ENCODE data around the gene SPSB3.

The SPSB3 gene

DNA sequence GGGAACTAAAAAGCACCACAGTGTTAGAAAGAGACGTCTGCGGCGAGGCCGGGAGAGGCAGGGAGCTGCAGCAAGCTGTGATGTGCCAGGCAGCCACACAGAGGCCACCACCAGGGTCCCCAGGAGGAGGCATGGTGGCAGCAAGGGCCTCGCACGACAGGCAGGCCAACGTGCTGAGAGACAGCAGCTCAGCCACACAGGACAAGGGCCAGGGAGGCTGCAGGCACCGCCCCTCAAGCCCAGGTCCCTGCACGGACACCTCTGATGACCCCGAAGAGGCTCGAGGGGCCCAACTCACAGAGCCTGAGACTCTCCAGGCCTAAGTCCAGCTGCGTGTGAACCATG, 38.5 kb upstream of the SPSB3 start:
- ATAC-seq, result no peak
- no peak for TF ChIP-seq PPARA (CRISPR knock-in tag; IDR thresholded peaks at IDR 0.05; ENCODE audit: borderline replicate concordance)
- TF ChIP-seq ISL1 (CRISPR knock-in tag; IDR thresholded peaks at IDR 0.05), result no peak
- TF ChIP-seq TCF4 (CRISPR knock-in tag; IDR thresholded peaks at IDR 0.05; ENCODE audit: borderline replicate concordance), result no peak
- TF ChIP-seq ZC3H10 (CRISPR knock-in tag; IDR thresholded peaks at IDR 0.05), result no peak
- no peak for TF ChIP-seq ESRRG (CRISPR knock-in tag; IDR thresholded peaks at IDR 0.05)
- TF ChIP-seq, protein P1, sequence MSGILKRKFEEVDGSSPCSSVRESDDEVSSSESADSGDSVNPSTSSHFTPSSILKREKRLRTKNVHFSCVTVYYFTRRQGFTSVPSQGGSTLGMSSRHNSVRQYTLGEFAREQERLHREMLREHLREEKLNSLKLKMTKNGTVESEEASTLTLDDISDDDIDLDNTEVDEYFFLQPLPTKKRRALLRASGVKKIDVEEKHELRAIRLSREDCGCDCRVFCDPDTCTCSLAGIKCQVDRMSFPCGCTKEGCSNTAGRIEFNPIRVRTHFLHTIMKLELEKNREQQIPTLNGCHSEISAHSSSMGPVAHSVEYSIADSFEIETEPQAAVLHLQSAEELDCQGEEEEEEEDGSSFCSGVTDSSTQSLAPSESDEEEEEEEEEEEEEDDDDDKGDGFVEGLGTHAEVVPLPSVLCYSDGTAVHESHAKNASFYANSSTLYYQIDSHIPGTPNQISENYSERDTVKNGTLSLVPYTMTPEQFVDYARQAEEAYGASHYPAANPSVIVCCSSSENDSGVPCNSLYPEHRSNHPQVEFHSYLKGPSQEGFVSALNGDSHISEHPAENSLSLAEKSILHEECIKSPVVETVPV (CRISPR knock-in tag; IDR thresholded peaks at IDR 0.05), result no peak
- TF ChIP-seq, protein P2, sequence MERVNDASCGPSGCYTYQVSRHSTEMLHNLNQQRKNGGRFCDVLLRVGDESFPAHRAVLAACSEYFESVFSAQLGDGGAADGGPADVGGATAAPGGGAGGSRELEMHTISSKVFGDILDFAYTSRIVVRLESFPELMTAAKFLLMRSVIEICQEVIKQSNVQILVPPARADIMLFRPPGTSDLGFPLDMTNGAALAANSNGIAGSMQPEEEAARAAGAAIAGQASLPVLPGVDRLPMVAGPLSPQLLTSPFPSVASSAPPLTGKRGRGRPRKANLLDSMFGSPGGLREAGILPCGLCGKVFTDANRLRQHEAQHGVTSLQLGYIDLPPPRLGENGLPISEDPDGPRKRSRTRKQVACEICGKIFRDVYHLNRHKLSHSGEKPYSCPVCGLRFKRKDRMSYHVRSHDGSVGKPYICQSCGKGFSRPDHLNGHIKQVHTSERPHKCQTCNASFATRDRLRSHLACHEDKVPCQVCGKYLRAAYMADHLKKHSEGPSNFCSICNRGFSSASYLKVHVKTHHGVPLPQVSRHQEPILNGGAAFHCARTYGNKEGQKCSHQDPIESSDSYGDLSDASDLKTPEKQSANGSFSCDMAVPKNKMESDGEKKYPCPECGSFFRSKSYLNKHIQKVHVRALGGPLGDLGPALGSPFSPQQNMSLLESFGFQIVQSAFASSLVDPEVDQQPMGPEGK (CRISPR knock-in tag; IDR thresholded peaks at IDR 0.05; ENCODE audit: borderline replicate concordance), result no peak
- TF ChIP-seq BACH2 (CRISPR knock-in tag; IDR thresholded peaks at IDR 0.05; ENCODE audit: borderline replicate concordance), result no peak
- TF ChIP-seq TOX (CRISPR knock-in tag; IDR thresholded peaks at IDR 0.05; ENCODE audit: borderline replicate concordance), result no peak
- TF ChIP-seq ZFP3 (CRISPR knock-in tag; IDR thresholded peaks at IDR 0.05), result no peak

DNA sequence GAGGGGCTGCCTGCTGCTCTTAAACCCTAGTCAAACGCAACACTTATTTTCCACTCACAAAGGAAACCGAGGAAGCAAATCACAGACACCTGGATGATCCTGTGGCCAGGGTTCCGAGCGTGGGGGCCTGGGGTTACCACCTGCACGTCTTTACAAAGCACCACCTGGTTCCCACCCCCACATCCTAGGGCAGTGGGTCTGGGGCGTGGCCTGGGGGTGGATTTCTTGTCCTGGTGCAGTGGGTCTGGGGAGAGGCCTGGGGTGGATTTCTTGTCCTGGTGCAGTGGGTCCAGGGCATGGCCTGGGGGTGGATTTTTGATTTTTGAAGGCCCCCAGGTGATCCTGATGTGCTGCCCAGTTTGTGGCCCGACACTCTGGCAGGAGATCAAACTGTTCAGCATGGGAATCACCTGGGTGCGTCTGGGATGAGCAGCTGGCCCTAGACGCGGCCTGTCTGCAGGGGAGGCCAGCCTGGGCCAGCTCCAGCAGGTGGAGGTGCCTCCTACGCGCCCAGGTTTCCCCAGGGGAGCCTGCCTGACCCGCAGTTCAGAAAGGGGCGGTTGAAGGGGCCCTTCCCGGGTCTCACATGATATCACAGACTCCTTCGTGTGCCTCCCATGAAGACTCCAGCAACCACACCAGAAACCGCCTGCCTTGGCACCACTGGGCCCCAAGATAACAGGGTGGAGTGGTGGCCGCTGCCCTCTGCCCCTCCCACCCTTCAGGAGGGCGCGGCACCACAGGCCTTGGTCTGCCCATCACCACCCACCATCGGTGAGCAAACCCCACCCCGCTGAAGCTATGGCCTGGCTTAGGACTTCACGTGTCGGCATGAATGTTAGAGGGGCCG, 38.0 kb upstream of the SPSB3 start:
- ATAC-seq, result no peak
- TF ChIP-seq SNAI2 (CRISPR knock-in tag; IDR thresholded peaks at IDR 0.05) (no peak), ZFP3 (CRISPR knock-in tag; IDR thresholded peaks at IDR 0.05) (no peak), ZC3H10 (CRISPR knock-in tag; IDR thresholded peaks at IDR 0.05) (no peak), OSR1 (CRISPR knock-in tag; IDR thresholded peaks at IDR 0.05) (no peak), BACH2 (CRISPR knock-in tag; IDR thresholded peaks at IDR 0.05; ENCODE audit: borderline replicate concordance) (no peak), ZNF8 (CRISPR knock-in tag; IDR thresholded peaks at IDR 0.05) (no peak), ZNF565 (CRISPR knock-in tag; conservative IDR thresholded peaks at IDR 0.05; ENCODE audit: low read depth) (no peak), ZNF70 (CRISPR knock-in tag; IDR thresholded peaks at IDR 0.05) (no peak), ISL1 (CRISPR knock-in tag; IDR thresholded peaks at IDR 0.05) (no peak)
- TF ChIP-seq, protein P3, sequence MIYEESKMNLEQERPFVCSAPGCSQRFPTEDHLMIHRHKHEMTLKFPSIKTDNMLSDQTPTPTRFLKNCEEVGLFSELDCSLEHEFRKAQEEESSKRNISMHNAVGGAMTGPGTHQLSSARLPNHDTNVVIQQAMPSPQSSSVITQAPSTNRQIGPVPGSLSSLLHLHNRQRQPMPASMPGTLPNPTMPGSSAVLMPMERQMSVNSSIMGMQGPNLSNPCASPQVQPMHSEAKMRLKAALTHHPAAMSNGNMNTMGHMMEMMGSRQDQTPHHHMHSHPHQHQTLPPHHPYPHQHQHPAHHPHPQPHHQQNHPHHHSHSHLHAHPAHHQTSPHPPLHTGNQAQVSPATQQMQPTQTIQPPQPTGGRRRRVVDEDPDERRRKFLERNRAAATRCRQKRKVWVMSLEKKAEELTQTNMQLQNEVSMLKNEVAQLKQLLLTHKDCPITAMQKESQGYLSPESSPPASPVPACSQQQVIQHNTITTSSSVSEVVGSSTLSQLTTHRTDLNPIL (CRISPR knock-in tag; IDR thresholded peaks at IDR 0.05; ENCODE audit: low read depth), result no peak

- TF ChIP-seq ZFP30 (CRISPR knock-in tag; IDR thresholded peaks at IDR 0.05) (no peak), PPARA (CRISPR knock-in tag; IDR thresholded peaks at IDR 0.05; ENCODE audit: borderline replicate concordance) (no peak), ESRRG (CRISPR knock-in tag; IDR thresholded peaks at IDR 0.05) (no peak), GLIS3 (CRISPR knock-in tag; IDR thresholded peaks at IDR 0.05) (no peak), OSR1 (CRISPR knock-in tag; IDR thresholded peaks at IDR 0.05) (no peak), RARB (CRISPR knock-in tag; IDR thresholded peaks at IDR 0.05) (no peak), ARNTL (CRISPR knock-in tag; IDR thresholded peaks at IDR 0.05; ENCODE audit: borderline replicate concordance, low read depth) (no peak), ISL1 (CRISPR knock-in tag; IDR thresholded peaks at IDR 0.05) (no peak), TOX (CRISPR knock-in tag; IDR thresholded peaks at IDR 0.05; ENCODE audit: borderline replicate concordance) (no peak), TCF4 (CRISPR knock-in tag; IDR thresholded peaks at IDR 0.05; ENCODE audit: borderline replicate concordance) (no peak), ZC3H10 (CRISPR knock-in tag; IDR thresholded peaks at IDR 0.05) (no peak), BACH2 (CRISPR knock-in tag; IDR thresholded peaks at IDR 0.05; ENCODE audit: borderline replicate concordance) (no peak), ZNF8 (CRISPR knock-in tag; IDR thresholded peaks at IDR 0.05) (no peak), ZFP3 (CRISPR knock-in tag; IDR thresholded peaks at IDR 0.05) (no peak), CSDC2 (CRISPR knock-in tag; IDR thresholded peaks at IDR 0.05) (no peak), ZNF565 (CRISPR knock-in tag; conservative IDR thresholded peaks at IDR 0.05; ENCODE audit: low read depth) (no peak)
- TF ChIP-seq, protein P1 (CRISPR knock-in tag; IDR thresholded peaks at IDR 0.05), result no peak
- TF ChIP-seq, protein P4, sequence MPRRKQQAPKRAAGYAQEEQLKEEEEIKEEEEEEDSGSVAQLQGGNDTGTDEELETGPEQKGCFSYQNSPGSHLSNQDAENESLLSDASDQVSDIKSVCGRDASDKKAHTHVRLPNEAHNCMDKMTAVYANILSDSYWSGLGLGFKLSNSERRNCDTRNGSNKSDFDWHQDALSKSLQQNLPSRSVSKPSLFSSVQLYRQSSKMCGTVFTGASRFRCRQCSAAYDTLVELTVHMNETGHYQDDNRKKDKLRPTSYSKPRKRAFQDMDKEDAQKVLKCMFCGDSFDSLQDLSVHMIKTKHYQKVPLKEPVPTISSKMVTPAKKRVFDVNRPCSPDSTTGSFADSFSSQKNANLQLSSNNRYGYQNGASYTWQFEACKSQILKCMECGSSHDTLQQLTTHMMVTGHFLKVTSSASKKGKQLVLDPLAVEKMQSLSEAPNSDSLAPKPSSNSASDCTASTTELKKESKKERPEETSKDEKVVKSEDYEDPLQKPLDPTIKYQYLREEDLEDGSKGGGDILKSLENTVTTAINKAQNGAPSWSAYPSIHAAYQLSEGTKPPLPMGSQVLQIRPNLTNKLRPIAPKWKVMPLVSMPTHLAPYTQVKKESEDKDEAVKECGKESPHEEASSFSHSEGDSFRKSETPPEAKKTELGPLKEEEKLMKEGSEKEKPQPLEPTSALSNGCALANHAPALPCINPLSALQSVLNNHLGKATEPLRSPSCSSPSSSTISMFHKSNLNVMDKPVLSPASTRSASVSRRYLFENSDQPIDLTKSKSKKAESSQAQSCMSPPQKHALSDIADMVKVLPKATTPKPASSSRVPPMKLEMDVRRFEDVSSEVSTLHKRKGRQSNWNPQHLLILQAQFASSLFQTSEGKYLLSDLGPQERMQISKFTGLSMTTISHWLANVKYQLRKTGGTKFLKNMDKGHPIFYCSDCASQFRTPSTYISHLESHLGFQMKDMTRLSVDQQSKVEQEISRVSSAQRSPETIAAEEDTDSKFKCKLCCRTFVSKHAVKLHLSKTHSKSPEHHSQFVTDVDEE (CRISPR knock-in tag; IDR thresholded peaks at IDR 0.05), result no peak
- TF ChIP-seq, protein P5, sequence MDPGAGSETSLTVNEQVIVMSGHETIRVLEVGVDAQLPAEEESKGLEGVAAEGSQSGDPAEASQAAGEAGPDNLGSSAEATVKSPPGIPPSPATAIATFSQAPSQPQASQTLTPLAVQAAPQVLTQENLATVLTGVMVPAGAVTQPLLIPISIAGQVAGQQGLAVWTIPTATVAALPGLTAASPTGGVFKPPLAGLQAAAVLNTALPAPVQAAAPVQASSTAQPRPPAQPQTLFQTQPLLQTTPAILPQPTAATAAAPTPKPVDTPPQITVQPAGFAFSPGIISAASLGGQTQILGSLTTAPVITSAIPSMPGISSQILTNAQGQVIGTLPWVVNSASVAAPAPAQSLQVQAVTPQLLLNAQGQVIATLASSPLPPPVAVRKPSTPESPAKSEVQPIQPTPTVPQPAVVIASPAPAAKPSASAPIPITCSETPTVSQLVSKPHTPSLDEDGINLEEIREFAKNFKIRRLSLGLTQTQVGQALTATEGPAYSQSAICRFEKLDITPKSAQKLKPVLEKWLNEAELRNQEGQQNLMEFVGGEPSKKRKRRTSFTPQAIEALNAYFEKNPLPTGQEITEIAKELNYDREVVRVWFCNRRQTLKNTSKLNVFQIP (CRISPR knock-in tag; IDR thresholded peaks at IDR 0.05; ENCODE audit: borderline replicate concordance, low read depth), result no peak
- TF ChIP-seq, protein P2 (CRISPR knock-in tag; IDR thresholded peaks at IDR 0.05; ENCODE audit: borderline replicate concordance), result no peak
These were observed 37.2 kb upstream of the SPSB3 start for GRCh38 chr16:1819611-1820010.

More at GRCh38 chr16:1819611-1820010, 37.2 kb upstream of the SPSB3 start:
- ATAC-seq, result no peak

All from SK-N-SH treated with all-trans-retinoic acid at 6 μM for 48 hours (cell line).